PC-9 (cell line): ENCODE data around the gene PSMB5.
A peak's percentile ranks its signal among the peaks of the same experiment; 100 is the strongest.

ENCODE experiments used
- CTCF ChIP-seq: fragments of 200-600 bp; sonication (generic); conservative IDR thresholded peaks from 2 replicates; pipeline ENCODE4 v1.6.1; 2017; ENCODE audit warnings: mixed run types, antibody characterized with exemption, mild to moderate bottlenecking, moderate library complexity
- EZH2 ChIP-seq: fragments of 200-600 bp; sonication (generic); IDR thresholded peaks from 2 replicates; pipeline ENCODE4 v1.8.0; 2017; ENCODE audit warnings: antibody characterized with exemption, low read depth

GRCh38 chr14:22986508-22987054 is 48.1 kb downstream of the PSMB5 start:
- TF ChIP-seq EZH2 (no peak), CTCF (peak; percentile 82)
